Uterus (tissue), 2 donors: ENCODE measurements around the gene PLXNA2.

ENCODE experiments used
- CTCF ChIP-seq, 4 experiments: fragments of 200-600 bp in 2 of 4; fragments of 450-650 bp in 2 of 4; sonication (generic) in 2 of 4; IDR thresholded peaks; one replicate each; pipeline ENCODE4 v1.5.1; 2016 to 2019; ENCODE audit warnings: antibody characterized with exemption in 4 of 4, mild to moderate bottlenecking in 2 of 4, moderate library complexity in 1 of 4
- POLR2A ChIP-seq, 2 donors: fragments of 450-650 bp; IDR thresholded peaks; one replicate each; pipeline ENCODE4 v1.6.1; 2016; ENCODE audit warnings: antibody characterized with exemption in 2 of 2, mild to moderate bottlenecking in 1 of 2, moderate library complexity in 1 of 2

- no peak for TF ChIP-seq POLR2A (IDR thresholded peaks at IDR 0.05)
- no peak for TF ChIP-seq CTCF (IDR thresholded peaks at IDR 0.05)
These were observed 140.3 kb downstream of the PLXNA2 start for GRCh38 chr1:208103597-208104513.
